Islet precursor cell (in vitro differentiated cells): Measurements from ENCODE around the gene MYO19.

ENCODE experiments used
- DNase-seq: peaks from one replicate; pipeline ENCODE4 v3.0.0-alpha.2; 2018

Gene MYO19, protein sequence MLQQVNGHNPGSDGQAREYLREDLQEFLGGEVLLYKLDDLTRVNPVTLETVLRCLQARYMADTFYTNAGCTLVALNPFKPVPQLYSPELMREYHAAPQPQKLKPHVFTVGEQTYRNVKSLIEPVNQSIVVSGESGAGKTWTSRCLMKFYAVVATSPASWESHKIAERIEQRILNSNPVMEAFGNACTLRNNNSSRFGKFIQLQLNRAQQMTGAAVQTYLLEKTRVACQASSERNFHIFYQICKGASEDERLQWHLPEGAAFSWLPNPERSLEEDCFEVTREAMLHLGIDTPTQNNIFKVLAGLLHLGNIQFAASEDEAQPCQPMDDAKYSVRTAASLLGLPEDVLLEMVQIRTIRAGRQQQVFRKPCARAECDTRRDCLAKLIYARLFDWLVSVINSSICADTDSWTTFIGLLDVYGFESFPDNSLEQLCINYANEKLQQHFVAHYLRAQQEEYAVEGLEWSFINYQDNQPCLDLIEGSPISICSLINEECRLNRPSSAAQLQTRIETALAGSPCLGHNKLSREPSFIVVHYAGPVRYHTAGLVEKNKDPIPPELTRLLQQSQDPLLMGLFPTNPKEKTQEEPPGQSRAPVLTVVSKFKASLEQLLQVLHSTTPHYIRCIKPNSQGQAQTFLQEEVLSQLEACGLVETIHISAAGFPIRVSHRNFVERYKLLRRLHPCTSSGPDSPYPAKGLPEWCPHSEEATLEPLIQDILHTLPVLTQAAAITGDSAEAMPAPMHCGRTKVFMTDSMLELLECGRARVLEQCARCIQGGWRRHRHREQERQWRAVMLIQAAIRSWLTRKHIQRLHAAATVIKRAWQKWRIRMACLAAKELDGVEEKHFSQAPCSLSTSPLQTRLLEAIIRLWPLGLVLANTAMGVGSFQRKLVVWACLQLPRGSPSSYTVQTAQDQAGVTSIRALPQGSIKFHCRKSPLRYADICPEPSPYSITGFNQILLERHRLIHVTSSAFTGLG

DNA sequence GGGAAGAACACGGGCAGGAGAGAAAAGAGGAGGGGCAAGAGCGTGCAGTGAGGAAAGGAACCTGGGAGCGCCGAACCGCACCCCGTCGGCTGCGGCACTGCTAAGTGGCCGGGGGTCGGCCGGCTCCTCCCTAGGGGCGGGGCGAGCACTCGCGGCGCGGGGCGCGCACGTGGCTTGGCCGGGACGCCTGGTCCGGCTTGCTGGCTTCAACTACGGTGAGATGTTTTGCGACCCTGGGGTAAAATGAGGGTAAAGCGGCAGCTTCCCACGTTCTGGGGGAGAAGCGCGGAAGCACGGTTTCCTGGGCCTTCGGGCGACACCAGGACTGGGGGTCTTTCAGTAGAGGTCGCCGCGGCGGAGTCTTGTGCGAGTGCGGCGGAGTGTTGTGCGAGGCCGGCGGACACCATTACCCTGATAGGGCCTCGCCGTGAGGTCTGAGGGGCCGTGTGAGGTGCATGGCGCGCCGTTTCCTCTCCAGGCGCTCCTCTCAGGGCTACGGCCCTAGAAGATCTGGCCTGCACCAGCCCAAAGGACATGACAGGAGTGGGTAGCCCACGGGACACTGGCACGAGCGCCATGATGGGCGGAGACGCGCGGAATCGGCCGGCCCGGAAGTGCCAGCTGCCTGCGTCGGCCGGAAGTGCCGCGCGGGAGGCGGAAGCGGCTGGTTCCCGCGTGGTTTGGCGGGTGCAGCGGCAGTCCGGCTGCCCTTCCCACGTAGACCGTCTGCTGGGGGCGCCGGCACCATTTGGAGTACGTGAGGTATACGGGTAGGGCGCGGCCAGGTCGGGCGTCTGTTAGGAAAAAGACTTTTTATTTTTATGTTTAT is at the start of gene MYO19, which contains the start of gene PIGW:
MYO19 (minus strand) TSS at position 29 of the 829 bp plus-strand sequence. CDS start 2,330 bp downstream, outside the sequence.
PIGW (plus strand) TSS at position 148 of the 829 bp plus-strand sequence. CDS start 2,115 bp downstream, outside the sequence.
- DNase-seq, result peak; percentile 97

GRCh38 chr17:36583787-36584186 is 49.1 kb upstream of the MYO19 start:
- DNase-seq, result no peak

GRCh38 chr17:36578671-36579070 is 44.0 kb upstream of the MYO19 start:
- no peak for DNase-seq

GRCh38 chr17:36576793-36577192 is 42.1 kb upstream of the MYO19 start:
- DNase-seq, result no peak

DNA sequence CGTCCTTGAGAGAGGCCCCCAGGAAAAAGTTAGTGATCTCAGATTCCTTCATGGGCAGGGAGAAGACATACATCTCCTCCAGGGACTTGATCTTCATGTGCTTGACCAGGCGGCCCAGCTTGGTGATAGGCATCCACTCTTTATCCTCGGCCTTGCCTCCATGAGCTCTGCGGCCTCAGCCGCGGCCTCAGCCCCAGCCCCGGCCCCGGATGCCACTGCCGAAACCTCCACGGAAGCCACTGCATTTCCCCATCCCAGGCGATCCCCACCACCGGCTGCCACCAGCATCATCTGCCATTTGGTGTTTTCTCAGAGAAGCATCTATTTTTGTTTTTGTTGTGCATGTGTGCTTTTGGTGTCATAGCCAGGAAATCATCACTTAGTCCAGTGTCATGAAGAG is 40.4 kb upstream of the MYO19 start:
- DNase-seq, result no peak

GRCh38 chr17:36566081-36566480 is 31.4 kb upstream of the MYO19 start:
- DNase-seq, result no peak

DNA sequence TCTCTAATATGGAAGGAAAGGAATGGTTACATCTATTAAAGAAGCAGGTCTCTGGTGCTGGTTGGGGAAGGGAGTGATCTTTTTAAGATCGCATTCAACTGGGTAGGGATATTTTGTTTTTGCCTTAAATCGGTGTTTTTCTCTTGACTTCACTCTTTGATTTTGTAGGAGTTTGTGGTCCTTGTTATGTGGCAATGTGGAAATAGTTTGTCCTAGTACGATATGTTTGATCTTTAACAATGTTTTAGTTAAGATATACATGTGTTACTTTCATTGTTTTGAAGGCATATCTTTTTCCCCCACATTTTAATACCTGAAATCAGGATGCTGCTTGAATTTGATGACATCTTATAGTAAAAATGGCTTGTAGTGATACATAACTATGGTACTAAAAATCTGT is 18.8 kb upstream of the MYO19 start:
- no peak for DNase-seq

DNA sequence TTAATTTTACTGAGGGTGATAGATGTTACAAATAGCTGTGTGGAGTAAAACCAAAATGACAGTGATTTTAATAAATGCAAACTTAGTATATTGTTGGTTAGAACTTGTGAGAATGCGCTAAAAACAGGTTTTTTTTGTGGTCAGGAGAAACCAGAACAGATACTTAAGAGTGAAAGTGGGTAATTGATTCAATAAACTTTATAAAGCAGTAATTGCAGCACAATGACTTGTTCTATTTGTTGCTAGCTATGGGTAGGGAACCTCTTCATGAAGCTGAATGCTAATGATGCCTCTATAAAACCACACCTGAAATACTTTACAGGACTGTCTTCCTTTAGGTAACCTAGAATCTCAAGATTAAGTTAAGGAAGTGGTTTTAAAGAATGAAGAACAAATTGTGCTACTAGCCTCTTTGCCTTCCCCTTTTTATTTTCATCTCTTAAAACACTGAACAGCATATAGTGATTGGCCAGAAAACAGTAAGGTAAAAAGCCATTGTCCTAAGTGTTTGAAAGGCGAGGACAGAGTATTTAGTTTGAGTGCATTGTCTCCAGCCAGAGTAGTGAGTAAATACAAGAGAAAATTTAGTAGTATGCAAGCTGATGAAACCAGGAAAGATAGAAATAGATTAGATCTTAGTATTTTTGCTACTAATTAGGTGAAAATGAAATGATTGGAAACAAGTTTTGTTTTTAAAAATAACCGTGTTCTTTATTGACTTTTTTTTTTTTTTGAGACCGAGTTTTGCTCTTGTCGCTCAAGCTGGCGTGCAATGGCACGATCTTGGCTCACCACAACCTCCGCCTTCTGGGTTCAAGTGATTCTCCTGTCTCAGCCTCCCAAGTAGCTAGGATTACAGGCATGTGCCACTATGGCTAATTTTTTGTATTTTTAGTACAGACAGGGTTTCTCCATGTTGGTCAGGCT is 16.1 kb upstream of the MYO19 start:
- DNase-seq, result no peak

DNA sequence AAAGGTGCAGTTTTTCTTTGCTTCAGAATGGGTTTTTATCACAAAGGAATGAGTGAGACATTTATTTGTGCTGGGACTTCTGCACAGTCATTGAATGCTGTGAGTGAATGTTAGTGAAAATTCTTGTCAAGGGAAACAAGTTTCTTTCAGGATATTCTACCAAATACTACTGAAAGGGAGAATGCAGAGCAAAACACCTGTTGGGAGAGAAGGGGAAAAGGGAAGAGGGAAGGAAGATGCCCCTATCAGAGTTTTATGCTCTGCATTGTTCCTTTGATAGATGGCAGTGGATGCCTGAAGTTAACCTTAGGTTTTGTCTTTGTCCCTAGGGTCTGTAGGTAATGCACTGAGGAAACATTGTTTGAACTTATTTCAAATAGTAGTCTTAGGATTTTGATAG is 13.1 kb upstream of the MYO19 start:
- no peak for DNase-seq

DNA sequence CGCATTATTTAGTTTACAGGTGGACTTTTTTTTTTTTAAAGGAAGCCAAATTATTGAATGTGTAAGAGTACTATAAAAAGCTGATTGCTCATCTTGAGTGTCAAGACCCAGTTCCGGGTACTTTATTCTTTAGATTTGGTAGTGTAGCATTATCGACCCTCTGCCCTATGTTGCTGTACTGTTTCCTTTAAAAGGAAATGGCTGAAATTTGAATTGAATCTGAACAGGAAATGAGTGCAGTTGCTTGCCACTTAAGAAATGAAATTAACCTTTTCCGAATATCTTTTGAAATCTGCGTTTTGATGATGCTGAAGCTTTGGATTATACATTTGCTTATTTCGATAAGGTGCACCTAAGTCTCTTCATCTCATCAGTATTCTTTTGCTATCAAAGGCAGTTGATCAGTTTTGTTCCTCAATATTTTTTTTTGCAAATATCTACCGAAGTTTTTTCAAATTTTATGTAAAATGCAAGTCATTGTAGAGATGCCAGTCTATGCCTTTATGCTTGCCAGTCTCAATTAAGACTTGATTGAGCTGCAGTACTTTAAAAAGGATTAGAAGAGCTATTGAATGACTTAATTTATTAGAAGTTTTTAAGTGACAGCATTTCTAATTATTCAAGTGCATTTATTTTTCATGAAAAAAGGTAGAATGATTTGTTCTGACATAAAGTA is 11.9 kb upstream of the MYO19 start:
- DNase-seq, result no peak

DNA sequence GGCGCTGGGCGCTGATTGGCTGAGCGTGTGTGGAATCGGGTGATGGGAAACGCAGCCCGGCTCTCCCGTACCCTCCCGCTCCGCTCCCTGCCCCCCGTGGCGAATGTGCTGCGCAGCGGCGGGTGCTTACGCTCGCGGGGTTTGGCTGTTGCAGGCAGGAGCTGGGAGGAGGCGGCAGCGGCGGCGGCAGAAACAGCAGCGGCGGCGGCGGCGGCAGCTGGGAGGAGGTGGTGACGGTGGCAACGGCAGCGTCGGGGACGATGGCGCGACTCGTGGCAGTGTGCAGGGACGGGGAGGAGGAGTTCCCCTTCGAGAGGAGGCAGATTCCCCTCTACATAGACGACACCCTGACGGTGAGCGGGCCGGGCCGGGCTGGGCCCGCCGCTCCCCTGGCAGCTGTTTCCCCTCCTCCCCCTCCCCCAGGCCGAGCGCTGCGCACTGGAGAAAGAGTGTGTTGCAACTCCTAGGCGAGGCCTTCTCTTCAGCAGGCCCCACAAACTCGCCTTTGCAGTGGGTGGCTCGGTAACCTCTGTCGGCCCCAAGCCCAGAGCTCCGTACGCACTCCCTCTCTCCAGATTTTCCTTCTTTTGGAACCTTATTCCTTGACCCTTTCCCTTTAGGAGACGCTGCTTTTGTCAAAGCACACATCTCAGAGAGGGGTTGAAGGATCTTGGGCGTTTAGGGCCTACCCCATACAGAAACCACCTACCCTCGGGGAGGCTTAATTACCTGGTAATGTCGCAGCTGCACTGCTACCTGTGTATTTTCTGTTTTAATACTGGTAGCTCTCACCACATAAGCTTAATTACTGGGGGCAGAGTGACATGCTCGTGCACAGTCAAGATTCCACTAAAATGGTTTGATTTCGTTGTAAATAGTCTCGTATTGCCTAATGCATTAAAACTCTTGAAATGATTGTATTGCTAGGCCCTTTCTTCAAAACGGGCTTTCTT is 11.1 kb upstream of the MYO19 start:
- DNase-seq, result peak; percentile 100

DNA sequence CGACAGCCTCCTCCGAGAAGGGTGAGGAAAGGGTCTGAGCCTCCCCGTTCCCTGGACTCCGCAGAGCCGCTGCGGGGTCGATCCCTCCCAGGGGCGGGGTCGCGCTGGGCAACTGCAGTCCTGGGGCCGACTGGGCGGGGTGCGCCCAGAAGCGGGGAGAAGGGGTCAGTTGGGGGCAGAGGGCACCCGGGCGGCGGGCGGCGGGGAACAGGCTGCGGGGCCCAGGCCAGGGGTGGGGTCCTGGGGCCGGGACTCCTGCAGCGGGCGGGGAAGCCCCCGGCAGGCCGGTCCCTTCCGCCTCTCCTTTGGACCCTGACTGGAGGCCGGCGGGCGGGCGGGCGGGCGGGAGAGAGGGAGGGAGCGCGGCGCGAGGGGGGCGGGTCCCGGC is 10.4 kb upstream of the MYO19 start:
- no peak for DNase-seq

DNA sequence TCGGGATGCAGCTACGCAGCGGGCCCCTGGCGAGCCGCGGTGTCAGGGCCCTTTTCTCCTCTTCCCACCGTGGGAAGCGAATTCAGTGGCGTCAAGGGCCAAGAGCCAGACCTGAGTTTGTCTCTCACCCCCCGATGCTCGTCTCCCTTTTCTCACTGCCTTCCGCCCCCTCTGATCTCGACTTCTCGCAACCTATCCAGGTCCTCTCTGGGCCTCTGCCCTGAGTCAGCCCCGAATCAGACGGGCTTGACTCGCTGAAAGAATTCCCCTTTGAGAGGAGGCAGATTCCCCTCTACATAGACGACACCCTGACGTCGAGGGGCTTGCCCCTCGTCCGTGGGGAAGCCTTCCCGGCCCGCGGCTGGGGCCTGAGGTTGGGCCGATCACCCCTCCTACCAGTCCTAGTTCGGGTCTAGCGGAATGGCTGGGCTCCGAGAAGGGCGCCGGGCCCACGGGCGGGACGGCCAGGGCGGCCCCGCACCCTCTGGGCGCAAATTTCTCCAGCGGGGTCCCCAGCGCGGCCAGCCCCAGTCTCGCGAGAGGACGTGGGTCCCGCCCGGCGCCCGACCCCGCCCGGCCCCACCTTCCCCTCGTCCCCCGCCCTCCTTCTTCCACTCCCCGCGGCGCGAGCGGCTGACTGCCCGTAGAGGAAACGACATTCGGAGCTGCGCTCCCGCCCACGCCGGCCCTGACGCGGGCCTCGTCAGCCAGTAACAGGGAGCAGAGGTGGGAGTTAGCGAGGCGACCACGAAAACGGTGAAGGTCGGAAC is 9.8 kb upstream of the MYO19 start, which contains the start of gene GGNBP2:
GGNBP2 (plus strand) TSS at position 613 of the 770 bp plus-strand sequence. CDS start 806 bp downstream, outside the sequence.
- peak; percentile 98 for DNase-seq

GRCh38 chr17:36544044-36544306 is 9.3 kb upstream of the MYO19 start:
- DNase-seq, result peak; percentile 84

DNA sequence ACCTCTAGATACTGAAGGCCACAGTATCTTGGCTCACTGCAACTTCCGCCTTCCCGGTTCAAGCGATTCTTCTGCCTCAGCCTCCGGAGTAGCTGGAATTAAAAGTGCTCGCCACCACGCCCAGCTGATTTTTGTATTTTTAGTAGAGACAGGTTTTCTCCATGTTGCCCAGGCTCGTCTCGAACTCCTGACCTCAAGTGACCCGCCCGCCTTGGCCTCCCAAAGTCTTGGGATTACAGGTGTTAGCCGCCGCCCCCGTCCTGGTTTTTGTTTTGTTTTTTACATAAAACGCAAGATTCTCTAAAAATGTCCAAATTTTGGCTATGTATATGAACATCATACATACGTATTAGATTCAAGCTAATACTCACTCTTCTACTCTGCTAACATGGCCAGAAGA is 8.1 kb upstream of the MYO19 start:
- DNase-seq, result no peak

DNA sequence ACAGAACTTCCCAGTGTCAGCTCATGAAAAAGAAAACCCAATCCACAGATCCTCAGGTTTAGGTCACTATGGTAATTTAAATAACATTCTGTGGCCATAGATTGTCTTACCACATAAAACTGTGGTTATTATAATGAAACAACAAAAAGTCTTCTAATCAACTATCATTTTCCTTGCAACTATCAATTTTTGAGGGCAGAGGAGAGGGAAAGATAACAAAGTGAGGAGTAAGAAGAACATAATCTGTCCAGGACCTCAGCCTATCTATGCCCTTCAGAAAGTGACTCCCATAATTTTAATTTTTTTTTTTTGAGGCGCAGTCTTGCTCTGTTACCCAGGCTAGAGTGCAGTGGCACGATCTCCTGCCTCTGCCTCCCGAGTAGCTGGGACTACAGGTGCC is 6.0 kb upstream of the MYO19 start:
- no peak for DNase-seq

GRCh38 chr17:36535669-36536081 is 1.0 kb upstream of the MYO19 start:
- no peak for DNase-seq

DNA sequence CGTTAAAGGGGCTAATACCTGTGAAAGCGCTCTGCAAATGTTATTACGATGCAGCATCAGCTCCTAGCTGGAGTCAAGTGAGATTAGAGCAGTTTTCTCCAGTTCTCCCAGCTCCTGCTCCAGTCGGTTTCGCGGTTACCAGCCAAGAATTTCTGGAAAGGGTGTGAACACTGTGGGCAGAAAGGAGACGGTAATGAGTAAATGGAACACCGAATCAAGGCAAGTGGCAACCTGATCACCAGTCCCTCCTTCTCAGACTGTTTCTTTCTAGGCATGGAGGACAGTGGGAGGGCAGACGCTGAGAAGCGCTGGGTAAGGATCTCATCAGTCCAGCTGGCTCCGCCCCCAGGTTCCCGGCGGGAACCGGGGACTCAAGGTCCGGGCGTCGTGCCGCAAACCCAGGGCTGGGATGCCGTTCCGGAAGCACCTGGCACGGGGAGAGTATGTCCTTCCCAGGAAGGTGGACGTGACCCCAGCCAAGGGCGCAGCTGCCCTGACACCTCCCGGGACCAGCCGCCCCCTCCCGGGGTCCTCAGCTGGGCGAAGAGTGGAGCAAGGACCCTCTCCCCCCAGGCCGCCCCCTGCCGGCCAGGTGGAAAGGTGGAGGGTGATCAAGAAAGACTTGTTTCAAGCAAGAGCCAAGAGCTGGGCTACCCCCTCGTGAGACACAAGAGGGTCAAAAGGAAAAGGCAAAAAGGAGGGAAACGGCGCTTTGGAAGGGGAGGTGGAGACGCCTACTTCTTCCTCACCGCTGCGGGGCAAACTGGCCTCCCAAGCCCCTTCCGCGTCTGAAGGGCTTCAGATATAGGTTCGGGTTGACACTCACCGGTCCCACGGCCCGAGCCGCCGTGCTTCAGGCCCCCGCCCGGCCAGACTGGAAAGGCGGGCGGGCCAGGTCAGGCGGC is 481 bp downstream of the MYO19 start:
- peak; percentile 90 for DNase-seq
